Measurements from ENCODE around the gene MON2.
"Not testable (repeated sequence)": the region's sequence is repeated elsewhere in the genome, so short reads cannot be mapped to it uniquely, and the experiment has no call there.

Gene MON2

GRCh38 chr12:62466594-62467491, at the start of gene MON2:
MON2 (plus strand) TSS chr12:62466826; CDS start chr12:62467208, 382 bp downstream.
- peak; percentile 35 for DNase-seq (ENCODE audit: low read depth)

DNA sequence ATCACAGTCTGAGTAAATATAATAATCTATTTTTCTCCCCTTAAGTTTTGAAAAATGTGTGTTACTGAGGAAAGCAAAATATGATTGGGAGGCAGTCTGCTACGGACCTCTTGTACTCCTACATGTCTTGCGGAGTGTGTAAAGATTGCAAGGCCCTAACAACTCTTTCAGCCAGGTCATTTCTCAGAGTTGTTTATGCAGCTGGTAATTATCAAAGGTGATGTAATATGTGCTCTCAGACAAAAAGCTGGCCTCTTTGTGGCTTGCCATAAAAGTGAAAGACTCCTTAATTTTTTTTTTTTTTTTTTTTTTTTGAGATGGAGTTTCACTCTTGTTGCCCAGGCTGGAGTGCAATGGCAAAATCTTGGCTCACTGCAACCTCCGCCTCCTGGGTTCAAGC, 40.5 kb upstream of the MON2 start:
- no peak for DNase-seq (ENCODE audit: low read depth)

DNA sequence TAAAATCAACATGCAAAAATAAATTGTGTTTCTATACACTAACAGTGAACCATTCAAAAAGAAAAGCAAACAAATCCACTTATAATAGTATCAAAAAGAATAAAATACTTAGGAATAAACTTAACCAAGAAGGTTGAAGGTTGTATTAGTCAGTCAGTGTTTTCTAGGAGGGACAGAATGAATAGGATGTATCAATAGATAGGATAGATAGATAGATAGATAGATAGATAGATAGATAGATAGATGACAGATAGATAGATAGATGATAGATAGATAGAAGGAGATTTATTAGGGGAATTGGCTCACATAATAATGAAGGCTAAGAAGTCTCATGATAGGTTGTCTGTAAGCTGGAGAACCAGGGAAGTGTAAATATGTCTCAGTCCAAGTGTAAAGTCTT, 37.2 kb upstream of the MON2 start:
- DNase-seq (ENCODE audit: low read depth): no peak

GRCh38 chr12:62434494-62435302, 31.9 kb upstream of the MON2 start:
- no peak for DNase-seq (ENCODE audit: low read depth)

DNA sequence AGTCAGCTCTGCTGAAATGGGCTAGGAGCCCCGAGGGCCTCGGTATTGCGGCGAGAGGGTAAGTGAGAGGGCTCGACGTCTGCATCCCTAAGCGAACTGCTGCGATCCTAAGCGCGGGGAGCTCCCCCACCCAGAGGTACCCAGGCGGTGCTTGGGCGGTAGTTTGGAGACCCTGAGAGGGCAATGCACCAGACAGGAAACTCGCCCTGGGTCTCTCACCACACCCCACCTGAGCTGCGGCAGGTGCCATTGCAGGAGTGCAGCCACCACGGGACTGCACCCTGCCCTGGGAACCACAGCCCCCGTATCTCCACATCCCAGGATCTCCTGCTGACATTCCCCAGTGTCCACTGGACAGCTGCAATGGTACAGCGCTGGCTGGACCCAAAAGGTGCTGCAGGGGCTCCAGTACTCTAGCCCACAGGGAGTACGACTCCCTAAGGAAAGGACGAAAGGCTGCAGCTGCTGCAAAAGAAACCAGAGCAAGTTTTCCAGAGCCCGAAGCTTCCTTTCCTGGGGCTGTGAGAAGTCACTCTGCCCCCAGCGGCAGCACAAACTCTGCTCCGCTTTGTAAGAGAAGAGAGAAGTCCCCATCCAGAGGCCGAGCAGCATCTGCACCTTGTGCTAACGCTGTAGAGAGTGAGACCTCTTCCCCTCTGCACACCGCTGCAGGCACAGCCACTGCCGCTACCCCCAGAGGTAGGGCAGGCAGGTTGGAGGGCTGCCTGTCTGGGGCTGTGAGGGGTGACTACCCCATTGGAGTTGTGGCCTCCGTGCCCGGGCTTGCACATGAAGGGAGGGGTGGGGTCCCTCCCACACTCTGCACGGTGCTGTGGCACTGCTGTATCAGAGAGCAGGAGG, 31.1 kb upstream of the MON2 start:
- DNase-seq (ENCODE audit: low read depth): peak; percentile 8

DNA sequence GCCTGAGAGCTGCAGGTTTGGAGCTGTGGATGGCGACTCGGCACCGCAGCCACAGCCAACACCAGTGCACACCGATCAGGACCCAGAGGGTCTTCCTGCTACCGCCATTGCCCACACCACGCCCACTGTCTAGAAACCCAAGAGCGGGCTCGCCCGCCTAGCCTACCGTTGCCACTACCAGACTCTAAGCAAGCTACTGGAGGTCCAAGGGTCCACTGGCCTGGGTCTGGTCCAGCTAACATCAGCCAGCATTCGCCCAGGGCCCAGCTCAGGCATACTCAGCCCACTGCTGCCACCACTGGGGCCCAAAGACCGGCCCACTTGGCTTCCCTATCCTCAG, 30.5 kb upstream of the MON2 start:
- DNase-seq (ENCODE audit: low read depth): no peak

DNA sequence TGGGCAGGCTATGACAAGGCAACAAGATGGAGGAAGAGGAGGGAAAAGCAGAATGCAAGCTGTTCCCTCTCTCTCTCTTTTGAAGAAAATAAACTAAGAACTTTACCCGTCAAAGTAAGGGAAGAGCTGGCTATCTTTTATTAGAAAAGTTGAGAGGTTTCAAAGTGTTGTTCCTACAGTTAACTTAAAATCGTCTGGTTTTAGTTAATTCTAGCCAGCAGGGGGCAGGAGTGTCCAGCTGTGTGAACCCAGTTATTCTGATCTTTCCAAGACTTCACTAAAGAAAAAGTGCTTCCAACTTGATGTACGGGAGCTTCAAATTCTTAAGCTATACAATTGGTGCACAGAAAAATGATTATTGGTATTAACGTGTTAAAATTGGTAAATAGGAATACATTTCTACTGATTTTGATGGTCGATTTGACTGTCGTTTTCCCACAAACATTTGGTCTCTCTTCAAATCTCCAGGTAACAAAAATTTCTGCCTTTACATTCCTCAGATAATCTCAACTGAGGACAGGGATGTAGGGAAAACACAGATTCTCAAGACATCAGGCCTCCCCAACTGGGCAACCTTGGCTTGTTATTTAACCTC, 28.4 kb upstream of the MON2 start:
- DNase-seq (ENCODE audit: low read depth): no peak

DNA sequence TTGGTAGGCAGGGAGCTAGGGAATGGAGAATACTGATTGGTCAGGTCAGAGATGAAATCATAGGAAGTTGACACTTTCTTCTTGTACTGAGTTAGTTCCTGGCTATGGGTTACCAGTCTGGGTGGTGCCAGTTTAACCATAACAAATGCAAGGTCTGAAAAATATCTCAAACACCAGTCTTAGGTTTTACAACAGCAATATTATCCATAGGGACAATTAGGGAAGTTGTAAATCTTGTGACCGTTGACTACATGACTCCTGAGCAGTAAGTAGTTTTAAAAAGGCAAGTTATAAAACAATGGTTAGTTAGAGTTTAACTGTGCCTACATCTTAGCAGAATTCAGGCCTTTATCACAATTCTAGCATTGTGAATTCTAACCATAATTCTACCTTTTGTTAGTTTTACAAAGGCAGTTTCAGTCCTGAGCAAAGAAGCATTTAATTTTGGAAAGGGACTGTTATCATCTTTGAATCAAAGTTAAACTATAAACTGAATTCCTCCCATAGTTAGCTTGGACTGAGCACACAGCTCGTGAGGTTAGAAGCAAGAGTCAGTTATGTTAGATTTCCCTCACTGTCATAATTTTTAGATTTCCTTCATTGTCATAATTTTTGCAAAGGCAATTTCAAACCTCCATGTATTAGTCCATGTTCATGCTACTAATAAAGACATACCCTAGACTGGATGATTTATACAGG, 19.7 kb upstream of the MON2 start:
- DNase-seq (ENCODE audit: low read depth): no peak

DNA sequence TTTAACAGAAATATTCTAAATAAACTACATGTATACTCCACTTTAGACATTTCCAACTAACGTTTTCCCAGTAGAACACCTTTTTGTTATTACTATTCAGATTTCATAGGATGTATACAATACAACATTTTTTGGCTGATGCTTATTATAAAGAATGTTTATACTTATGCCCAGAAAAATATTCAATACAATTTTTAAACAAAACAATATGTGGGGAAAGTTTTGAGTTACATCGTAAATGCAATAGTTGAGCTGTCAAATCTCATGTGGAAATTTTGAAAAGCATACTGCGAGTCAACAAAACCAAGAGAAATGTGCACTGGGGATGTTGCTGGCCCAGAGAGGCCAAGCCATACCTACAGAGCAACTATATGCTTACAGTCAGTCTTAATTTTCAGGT, 18.2 kb upstream of the MON2 start:
- no peak for DNase-seq (ENCODE audit: low read depth)

DNA sequence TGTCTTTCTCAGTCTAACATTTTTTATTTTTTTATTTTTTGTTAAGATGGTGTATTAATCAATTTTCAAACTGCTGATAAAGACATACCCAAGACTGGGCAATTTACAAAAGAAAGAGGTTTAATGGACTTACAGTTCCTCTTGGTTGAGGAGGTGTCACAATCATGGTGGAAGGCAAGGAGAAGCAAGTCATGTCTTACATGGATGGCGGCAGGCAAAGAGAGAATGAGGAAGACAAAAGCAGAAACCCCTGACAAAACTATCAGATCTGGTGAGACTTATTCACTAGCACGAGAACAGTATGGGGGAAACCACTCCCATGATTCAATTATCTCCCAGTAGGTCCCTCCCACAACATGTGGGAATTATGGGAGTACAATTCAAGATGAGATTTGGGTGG, 11.2 kb upstream of the MON2 start:
- not testable (repeated sequence) for DNase-seq (ENCODE audit: low read depth)

DNA sequence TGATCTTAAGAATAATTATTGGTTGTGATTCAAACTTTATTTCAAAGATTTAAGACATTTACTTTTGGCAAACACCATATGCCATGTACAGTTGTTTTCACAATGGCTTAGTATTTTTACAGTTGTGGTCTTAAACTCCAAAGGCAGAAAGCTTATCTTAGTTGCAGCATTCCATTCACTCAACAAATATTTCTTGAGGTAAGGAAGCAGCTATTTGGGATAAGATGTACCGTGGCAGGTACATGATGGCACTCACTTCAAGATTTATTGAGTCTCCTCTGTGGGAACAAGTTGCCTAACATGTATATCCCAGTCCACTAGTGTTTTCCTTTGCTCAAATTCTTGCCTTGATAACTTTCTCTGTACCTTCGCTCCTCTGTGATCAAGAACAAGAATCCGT, 8.0 kb upstream of the MON2 start:
- no peak for DNase-seq (ENCODE audit: low read depth)

- DNase-seq (ENCODE audit: low read depth): no peak
Observed at GRCh38 chr12:62459976-62460375, 6.7 kb upstream of the MON2 start.

DNA sequence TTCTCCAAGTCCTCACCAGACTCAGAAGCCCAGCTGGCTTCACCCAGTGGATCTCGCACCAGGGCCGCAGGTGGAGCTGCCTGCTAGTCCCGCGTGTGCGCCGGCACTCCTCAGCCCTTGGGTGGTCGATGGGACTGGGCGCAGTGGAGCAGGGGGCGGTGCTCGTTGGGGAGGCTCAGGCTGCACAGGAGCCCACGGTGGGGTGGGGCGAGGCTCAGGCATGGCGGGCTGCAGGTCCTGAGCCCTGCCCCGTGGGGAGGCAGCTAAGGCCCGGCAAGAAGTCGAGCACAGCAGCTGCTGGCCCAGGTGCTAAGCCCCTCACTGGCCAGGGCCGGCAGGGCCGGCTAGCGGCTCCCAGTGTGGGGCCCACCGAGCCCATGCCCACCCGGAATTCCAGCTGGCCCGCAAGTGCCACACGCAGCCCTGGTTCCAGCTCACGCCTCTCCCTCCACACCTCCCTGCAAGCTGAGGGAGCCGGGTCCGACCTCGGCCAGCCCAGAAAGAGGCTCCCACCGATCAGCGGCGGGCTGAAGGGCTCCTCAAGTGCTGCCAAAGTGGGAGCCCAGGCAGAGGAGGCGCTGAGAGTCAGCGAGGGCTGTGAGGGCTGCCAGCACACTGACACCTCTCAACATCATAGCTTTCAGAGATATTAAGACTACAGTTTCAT, 5.3 kb upstream of the MON2 start:
- DNase-seq (ENCODE audit: low read depth): not testable (repeated sequence)

DNA sequence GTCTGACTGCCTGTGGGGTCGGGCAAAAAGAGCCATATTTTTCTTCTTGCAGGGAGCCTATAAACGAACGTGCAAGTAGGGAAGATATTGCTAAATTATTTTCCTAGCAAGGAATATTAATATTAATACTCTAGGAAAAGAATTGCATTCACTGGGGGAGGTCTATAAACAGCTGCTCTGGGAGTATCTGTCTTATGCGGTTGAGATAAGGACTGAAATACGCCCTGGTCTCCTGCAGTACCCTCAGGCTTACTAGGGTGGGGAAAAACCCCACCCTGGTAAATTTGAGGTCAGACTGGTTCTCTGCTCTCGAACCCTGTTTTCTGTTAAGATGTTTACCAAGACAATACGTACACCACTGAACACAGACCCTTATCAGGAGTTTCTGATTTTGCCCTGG, 3.4 kb upstream of the MON2 start:
- not testable (repeated sequence) for DNase-seq (ENCODE audit: low read depth)

DNA sequence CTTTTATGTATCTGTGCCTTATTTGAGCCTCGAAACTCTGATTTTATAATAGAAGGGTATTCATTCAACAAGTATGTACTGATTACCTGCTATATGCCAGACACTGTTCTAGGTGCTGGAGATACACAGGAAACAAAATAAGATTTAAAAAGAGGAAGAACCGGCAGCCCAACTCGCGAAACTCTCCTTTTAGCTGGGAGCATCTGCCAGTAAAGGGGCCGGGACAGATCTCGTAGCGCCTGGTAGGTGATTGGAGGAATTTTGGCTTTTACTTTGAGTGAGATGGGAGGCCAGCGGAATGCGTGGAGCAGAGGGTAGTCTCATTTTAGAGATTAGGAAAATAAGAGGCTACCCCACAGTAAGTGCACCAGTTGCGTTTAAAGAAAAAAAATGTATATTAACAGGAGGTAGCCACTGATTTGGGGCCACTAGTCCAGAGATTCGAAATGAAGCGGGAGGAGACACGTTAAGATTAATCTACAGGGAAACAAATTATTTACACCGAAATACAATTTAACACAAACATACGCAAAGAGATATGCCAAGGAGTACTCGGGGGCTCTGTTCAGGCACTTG, 520 bp upstream of the MON2 start:
- no peak for DNase-seq (ENCODE audit: low read depth)

DNA sequence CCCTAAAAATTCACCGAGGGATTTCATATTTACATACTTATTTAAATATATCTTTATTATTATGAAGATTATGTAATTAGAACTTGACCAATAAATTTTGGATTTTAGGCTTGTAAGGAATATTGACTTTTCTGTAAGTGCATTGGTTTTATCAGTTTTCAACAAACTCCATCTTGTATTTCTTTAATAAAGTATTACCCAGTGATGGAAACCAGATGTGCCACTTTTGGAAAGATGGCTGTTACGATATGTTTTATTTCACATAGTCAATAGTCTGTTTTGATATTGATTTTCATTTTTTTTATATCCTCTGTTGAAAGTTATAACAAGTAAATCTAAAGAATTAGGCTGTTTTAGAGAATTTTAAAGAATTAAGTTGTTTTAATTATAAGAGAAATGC, 1.8 kb downstream of the MON2 start:
- no peak for DNase-seq (ENCODE audit: low read depth)

- no peak for DNase-seq (ENCODE audit: low read depth)
Observed at GRCh38 chr12:62468935-62469334, 2.3 kb downstream of the MON2 start.

GRCh38 chr12:62469704-62470103, 3.1 kb downstream of the MON2 start:
- no peak for DNase-seq (ENCODE audit: low read depth)

DNA sequence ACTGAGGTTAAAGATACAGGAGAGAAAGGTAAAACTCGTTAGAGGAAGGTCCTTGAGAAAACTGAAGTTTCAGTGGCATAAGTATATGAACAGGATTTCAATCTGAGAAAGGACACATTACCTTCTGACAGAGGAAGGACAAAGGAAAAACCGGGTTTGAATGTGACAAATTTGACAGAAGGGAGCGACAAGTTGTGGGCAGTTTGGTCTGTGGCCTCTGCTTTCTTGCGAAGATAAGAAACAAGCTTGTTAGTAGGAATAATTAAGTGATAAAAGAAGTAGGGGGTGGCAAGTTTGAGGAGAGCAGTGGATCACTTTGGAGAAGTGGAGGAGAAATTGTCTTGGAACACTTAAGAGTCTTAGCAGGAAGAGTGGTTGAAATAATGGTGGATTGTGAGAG, 5.1 kb downstream of the MON2 start:
- no peak for DNase-seq (ENCODE audit: low read depth)

GRCh38 chr12:62472472-62472871, 5.8 kb downstream of the MON2 start:
- DNase-seq (ENCODE audit: low read depth): no peak
